Activated T-cell treated with anti-CD3 and anti-CD28 coated beads for 24 hours (primary cell): Measurements from ENCODE around the gene SIDT1.

ENCODE experiments used
- DNase-seq: peaks from one replicate; pipeline ENCODE4 v3.0.0-alpha.2; 2020; ENCODE audit warnings: low read depth

Gene SIDT1

DNA sequence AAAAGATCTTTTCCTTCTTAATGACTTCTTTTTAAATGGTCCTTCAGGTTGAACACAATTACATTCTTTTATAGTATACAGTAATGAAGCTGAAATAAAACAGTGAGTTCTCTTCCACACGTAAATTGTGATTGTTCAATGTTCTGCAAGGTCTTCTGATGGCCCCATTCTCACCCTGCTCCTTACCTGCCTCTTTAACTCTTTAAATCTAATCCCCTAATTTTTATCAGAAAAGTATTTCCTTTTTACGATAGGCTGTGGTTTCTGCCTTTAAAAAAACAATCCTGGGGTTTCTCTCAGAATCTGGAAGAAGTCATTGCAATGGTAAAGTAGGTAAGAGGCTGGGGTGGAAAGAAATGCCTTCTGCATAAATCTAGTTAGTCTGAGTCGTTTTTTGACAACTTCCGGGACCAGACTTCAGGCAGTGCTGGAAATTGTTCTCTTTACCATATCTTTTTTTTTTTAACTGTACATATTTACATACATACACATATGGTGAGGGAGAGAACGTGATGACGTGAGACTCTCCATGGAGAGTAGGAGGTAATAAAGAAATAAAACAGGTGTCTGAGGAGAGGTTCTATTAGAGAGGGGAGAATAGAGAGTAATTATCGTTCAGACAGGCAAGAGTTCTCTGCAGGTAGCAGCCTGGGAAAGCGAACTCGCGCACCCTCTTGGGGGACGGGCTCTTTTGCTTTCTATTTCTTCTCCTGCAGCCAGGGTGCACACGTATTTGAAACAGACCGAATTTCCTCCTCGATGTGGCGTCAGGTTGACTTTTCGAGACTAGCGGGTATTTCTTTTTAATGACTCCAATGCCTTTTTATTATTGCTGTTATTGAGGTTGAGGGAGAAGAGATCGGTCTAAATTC lies at the start of gene SIDT1:
Gene SIDT1, plus strand, starts transcription at position 730 of the 872 bp plus-strand sequence. CDS start 467 bp downstream, outside the sequence.
- DNase-seq = peak; percentile 59

DNA sequence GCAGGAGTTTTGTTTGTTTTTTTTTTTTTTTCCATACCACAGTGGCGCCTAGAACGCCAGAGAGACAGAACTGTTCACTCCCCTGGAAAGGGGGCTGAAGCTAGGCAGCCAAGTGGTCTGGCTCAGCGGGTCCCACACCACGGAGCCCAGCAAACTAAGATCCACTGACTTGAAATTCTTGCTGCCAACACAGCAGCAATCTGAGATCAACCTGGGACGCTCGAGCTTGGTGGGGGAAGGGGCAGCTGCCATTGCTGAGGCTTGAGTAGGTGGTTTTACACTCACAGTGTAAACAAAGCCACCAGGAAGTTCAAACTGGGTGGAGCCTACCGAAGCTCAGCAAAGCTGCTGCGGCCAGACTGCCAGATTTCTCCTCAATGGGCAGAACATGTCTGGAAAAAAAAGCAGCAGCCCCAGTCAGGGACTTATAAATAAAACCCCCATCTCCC lies 47.2 kb upstream of the SIDT1 start:
- DNase-seq = no peak

DNA sequence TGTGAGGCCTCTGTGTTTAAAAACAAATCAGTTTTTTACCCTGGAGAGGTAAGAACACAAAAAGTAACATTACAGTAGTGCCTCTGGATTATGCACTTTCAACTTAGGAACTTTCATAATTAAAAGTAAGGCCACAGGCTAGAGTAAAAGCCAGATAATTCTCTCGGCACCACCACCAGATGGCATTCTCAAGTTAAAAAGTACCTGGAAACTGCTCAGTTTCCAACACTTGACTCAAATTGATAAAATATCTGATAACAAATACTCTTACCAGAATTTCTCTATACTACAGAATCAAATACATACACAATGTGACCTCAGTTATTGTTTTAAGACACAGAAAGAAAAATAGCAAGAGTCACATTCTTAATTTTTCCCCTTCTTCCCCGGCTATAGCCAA lies 37.3 kb upstream of the SIDT1 start:
- no peak for DNase-seq

DNA sequence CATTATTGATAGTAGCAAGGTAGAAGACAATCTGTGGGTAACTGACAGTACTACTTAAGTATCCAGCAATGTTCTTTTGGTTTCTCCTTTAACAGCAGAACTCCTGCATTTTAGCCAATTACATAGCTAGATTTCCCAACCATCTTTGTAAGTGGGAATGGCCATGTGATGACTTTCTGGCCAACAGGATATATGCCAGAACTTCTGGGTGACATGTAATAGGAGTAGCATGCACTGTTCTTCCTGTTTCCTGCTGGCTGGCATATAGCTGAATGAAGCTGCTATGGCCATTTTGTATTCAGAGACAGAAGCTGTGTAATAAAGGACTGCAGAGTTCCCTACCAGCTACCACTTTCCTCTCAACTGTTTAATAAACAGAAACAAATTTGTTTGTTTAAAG lies 35.4 kb upstream of the SIDT1 start:
- no peak for DNase-seq

DNA sequence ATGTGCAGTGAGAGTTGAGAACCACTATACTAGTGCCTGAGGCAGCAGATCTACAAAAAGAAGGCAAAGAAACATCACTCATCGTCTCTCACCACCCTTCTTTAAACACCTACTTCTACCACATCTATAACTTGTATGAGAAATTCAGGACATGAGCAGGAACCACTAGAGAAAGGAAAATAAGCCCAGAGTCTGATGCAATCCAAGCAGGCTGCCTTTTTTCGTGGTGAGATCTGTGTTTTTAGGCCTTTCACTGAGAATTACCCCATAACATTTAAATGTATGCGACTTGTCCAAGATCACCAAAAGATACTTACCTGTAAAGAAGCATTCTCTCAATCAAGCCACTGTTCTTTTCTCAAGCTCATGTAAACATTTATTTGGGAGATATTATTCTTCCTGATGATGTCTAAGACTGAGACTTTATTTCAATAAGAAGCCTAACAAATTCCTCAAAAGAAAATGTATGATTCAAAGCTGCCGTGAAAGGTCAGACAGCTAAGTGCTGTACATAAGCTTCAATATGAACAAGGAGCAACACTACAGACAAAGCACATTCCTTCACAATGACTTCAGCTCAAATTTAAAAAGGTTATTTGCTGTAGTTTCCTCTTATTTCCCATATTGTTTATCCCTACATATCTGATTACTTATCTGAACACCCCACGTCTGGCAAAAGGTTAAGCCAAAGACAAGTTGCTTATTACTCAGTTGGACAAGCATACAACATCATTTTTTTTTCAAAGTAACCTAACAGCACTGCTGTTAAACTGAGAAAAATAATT lies 33.9 kb upstream of the SIDT1 start:
- DNase-seq = no peak

DNA sequence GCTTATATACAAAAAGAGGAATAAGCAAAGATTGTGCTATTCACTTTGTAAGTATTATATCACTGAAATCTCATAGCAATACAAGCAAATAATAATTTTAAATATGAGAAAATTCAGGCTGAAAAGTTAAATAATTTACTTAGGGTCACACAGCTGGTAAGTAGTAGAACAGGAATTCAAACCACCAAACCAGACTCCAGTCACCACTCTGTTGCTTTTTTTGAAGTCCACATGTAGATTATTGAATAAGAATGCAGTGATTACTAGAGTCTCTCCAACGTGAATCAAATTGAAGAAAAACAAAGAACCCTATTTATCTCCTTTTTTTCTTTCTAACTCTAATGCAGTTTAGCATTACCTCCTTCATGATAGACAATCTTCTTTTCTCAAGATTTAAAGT lies 33.3 kb upstream of the SIDT1 start:
- no peak for DNase-seq

DNA sequence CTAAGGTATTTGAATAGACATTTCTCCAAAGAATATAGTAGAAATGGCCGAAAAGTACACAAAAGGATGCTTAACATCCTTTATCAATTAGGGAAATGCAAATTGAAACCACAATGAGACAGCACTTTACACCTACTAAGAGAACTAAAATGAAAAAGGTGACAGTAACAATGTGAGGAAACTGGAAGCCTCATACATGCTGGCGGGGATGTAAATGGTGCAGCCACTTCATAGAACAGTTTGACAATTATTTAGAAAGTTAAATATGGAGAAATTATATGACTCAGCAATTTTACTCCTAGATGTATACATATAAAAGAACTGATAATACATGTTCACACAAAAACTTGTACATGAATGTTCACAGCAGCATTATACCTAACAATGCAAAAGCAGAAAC lies 30.8 kb upstream of the SIDT1 start:
- no peak for DNase-seq

DNA sequence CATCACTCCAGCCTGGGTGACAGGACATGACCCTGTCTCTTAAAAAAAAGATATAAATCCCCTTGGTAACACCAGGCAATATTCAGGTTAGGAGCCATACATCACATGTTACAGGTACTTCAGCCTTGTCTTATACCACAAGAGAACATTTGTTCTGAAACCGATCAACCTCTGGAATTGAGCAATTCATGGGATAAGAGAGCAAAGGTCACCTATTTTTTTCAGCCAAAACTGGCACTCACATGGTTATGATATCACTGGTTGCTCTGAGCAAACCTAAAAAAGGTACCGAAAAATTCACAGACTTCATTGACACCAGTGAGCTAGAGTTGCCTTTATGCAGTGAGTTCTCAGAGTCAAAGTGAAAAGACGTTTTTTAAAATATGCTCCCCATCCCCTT lies 26.5 kb upstream of the SIDT1 start:
- DNase-seq = no peak

DNA sequence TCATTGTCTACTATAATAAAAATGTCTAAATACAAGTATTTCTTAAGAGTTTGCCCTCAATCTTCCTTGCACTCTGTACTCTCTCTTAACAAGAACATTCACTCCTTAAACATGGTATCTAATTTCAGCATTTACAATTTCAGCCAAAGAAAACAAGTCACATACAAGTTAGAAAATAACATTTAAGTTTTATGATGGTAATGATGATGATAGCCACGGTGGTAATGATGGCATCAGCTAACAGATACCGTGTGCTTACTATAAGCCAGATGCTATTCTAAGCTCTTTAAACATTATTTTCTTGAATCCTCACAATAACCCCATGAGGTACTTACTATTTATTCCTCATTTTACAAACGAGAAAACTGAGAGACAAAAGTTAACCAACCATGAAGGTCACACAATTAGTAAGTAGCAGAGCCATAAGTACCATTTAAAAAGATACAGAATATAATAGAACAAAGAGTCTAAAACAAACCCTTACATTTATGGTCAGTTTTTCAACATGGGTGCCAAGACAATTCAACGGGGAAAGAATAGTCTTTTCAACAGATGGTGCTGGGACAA lies 24.8 kb upstream of the SIDT1 start:
- DNase-seq = no peak

DNA sequence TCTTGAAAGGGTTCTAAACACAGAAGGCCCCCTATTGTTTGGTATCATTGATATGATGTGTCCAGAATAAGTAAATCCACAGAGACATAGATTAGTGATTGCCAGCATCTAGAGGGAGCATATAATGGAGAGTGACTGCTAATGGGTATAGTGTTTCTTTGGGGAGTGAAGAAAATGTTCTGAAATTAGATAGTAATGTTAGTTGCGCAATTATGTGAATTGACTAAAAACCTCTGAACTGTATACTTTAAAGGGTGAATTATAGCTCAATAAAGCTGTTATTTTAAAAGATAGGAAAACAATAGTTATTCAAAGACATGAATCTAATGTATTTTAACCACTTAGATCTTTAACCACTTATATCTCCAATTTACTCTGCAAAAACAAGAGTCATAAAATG lies 23.4 kb upstream of the SIDT1 start:
- no peak for DNase-seq

DNA sequence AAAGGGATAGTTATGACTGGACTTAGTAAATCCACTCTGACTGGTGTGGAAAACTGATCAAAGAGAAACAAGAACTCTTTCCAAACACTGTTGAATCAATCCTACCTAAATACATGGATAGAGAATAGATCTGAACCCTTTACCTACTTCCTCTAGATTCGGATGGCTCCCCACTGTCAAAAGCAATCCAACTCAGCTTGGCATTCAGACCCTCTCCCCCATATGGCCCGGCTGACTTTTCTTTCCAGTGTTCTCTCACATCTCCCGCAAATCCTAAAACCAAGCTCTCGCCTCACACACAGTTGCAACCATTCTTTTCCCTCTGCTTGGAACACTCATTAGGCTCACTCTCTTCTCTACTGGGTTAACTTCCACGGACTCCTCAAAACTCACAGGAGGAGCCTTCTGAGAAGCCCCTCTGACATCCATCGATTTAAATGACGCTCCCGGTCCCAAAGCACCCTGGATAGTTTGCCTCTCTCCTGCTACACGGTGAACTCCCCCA lies 18.0 kb upstream of the SIDT1 start:
- no peak for DNase-seq

DNA sequence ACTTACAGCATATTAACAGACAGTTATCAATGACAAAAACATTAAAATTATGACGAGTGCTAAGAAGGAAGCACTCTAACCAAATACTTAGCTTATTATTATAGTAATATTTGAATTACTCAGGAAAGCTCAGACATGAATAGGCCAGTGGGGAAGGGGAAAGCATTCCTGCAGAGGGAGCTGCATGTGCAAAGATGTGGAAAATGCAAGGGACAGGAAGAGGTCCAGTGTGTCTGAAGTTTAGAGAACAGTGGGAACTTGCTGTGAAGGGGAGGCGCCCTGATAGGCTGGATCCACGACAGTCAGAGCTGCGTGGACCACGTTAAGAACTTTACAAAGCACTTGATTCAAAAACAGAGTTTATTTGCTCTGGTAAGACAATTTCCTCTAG lies 16.2 kb upstream of the SIDT1 start:
- no peak for DNase-seq

DNA sequence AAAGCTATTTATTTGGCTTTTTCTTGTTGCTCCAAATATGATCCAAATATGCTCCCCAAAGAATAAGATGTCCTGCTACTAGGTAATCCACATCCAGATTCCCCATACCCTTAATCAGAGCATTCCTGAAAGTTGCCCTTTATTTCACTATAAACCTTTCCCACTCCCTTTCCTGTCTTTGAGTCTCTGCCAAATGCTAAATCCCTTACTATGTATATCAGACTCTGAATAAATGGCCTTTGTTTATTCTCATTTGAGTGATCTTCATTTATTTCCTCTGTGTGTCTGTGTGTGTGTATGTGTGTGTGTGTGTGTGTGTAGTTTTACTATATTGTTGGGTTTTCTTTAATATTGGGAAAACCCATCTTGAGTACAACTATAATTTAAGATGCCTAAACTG lies 10.4 kb upstream of the SIDT1 start:
- DNase-seq = no peak

DNA sequence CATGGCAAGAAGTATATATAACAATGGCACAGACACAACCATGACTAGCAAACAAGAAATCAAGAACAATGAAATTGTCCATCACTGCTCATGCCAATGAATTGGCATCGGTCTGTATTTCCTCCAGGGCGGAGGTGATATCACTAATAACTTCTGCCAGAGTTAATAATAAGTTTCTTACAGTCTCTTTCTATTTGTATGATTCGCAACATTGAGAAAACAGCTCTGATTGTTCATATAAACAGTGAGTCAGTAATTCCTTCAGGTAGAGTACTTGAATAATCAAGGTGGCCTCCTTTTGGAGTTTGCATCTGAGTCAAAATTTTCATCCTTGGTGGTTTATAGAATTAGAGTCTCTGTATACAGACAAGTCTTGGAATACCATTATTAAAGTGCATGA lies 9.1 kb upstream of the SIDT1 start:
- no peak for DNase-seq

DNA sequence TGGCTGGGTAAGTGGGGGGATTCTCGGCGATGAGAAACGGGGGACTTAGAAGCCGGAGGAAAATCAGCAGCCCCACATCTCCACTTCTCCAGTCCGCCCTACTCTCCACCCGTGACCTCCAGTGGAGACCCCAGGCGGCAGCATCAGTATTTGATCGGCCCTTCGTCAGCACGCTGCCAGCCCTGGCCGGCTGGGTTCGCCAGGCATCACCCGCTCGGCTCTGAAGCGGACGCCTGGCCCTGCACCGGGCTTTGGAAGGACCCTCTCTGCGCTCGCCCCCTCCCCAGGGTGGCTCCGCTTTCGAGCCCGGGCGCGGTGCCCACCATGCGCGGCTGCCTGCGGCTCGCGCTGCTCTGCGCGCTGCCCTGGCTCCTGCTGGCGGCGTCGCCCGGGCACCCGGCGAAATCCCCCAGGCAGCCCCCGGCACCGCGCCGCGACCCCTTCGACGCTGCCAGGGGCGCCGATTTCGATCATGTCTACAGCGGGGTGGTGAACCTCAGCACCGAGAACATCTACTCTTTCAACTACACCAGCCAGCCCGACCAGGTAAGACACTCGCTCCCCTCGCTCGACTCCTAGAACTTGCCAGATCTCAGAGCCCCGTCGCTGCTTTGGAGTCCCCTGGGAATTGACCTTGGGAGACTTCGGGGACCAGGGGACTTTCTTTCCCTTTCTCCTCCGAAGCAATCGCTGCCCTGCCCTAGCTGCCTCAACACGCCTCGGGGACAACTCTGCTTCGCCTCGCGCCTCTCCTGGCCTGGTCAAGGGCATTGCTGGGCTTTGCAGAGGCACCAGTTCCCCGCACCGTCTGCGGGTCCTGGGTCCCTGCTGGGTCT lies 561 bp downstream of the SIDT1 start:
- peak; percentile 11 for DNase-seq

DNA sequence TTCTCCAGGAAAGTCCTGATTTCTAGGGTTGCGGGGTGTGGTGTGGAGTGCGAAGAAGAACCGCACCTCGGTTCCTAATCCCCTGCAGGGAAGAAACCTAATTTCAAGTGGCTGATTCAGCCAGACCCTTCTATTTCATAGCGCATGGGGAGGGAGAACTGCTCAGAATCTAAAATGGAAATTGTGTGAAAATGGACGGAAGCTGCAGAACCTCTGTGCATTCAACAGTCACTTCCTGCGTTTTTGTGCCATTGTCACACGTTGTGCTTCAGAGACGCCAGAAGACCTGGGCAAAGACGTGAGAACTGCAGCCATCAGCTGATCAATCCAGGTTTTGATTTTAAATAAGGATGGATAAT lies 1.2 kb downstream of the SIDT1 start:
- DNase-seq = peak; percentile 24

DNA sequence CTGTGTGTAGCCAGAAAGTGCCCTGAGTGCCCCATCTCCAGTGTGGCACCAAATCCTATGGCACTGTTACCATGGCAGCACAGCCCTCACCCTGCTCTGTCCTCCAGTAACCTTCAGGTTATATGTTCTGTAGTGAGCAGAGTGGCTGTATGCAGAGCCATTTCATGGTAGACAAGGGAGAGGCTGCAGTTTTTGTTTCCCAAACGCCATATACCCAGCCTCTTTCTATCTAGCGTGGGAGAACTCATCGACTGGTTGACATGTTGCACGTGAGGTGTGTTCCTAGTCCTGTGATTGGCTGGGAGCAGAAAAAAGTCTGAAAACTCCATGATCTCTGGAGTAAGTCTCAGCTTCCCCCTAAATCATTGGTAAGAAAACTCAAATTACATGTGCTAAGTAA lies 2.0 kb downstream of the SIDT1 start:
- DNase-seq = peak; percentile 10

DNA sequence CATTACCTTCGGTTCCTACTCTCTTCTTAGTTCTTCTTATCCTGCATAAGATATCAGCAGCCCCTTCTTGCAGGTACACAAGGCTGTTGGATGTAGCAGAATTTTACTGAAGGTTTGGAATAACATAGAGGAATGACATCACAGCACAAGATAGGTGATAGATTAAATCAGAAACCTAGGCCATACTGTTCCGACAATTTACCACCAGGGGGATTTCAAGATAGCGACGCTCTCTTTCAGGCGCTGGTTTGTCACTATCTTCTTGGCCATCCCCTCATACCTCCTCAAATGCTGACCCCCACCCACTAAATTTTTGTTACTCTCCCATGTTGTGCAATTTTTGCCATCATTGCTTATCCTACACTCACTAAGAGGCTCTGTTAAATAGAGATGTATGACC lies 3.5 kb downstream of the SIDT1 start:
- DNase-seq = no peak

DNA sequence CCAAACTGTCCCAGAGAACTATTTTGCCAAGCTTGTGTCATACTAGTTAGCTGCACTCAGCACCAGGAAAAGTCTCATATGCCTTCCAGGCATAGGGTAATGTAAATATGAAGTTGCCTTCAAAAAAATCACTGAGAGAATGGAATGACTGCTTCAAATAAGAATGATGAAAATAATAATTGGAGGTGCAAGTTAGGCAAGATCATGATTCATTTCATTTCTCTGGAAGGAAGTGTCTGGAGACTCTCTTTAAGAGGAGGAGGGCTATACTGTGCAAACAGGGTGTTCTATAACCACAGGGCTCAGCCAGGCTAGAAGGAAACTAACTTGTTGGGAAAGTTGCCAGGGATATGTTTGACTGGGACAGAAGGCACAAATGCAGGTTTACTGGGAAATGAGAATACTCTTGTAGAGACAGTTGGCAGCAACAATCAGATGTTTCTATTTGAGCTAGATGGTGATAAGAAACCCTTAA lies 4.3 kb downstream of the SIDT1 start:
- no peak for DNase-seq

DNA sequence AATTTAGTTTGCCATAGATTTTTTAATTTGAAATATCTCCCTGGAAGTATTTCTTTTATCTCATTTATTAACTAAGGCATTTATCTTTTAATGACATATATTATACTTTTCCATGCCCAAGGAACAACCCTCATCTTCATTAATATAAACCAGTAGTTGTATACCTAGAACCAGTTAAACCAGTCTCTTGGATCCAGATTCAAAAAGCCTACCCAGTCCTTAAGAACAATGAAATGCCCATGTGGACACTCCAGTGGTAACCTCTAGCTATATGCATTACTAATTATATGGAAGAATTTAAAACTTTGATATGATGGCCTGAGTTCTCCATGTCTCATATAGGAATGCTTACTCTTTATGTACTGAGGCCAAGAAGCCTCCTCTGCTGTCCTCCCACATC lies 4.8 kb downstream of the SIDT1 start:
- no peak for DNase-seq

DNA sequence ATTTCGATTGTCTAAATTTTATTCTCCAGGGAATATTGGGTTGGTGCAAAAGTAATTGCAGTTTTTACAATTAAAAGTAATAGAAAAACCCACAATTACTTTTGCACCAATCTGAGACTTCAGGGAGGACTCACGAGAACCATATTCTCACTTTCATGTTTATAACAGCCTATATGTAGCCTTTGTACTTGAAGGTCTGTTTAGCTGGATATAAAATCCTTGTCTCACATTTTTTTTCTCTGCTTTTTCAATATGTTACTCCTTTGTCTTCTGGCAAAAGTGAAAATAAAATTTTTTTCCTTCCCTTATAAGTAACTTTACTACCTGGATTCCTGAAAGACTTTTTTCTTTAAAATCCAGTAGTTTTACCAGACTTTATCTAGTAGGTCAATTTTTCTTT lies 9.2 kb downstream of the SIDT1 start:
- no peak for DNase-seq

DNA sequence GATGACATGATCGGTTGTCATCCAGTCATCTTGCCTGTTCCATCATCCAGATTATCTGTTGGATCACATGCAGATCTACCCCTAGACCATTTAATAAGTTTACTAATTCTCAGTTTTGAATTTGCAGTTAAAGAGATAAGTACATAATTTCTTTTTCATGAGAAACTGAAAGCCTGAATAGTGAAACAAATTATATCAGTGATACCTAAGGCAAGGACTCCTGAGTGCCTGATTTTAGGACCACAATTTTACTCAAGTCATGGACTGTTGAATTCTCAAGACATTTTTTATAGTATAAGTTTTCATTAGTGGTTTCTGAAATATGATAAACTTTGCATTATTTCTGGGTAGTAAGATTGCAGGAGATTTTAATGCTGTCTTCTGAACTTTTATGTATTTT lies 13.2 kb downstream of the SIDT1 start:
- no peak for DNase-seq
